HepG2 (cell line): ENCODE measurements around the gene DAD1. TPM values are rescaled to one million over a fixed set of nuclear protein-coding genes. Genes with fewer than 3 reads are reported as not detected.

Source experiments
- CREBL2 ChIP-seq: sonication (generic); formaldehyde crosslinking; IDR thresholded peaks from 2 replicates; pipeline ENCODE4 v1.8.1; 2023; ENCODE audit warnings: missing genetic modification reagents, mild to moderate bottlenecking, borderline replicate concordance
- DNMT1 ChIP-seq: sonication (generic); formaldehyde crosslinking; IDR thresholded peaks from 2 replicates; pipeline ENCODE4 v1.5.1; 2020; ENCODE audit warnings: mild to moderate bottlenecking, missing genetic modification reagents
- EHMT2 ChIP-seq: fragments of 200-600 bp; sonication (generic); IDR thresholded peaks from 2 replicates; pipeline ENCODE4 v1.7.0; 2017; ENCODE audit warnings: antibody characterized with exemption, low read depth, low read length, borderline replicate concordance
- FOXA1 ChIP-seq, 2 experiments: fragments of 450-650 bp in 1 of 2; sonication (generic) in 1 of 2; formaldehyde crosslinking in 1 of 2; IDR thresholded peaks; 2 replicates each; pipeline versions ENCODE4 v1.4.0 to v1.6.1; 2016 to 2020; ENCODE audit warnings: missing genetic modification reagents in 1 of 2
- GLMP ChIP-seq: sonication (generic); formaldehyde crosslinking; IDR thresholded peaks from 2 replicates; pipeline ENCODE4 v1.9.0; 2021; ENCODE audit warnings: missing genetic modification reagents, mild to moderate bottlenecking, borderline replicate concordance
- NFIC ChIP-seq: IDR thresholded peaks from 2 replicates; pipeline ENCODE4 v1.6.1; 2012; ENCODE audit warnings: mild to moderate bottlenecking, low read length, inconsistent platforms
- PHF21A ChIP-seq: sonication (generic); formaldehyde crosslinking; IDR thresholded peaks from 2 replicates; pipeline ENCODE4 v1.5.0; 2020; ENCODE audit warnings: mild to moderate bottlenecking, missing genetic modification reagents
- RBM39 ChIP-seq: fragments of 200-400 bp; formaldehyde crosslinking; IDR thresholded peaks from one replicate; pipeline ENCODE4 v1.6.1; 2018; ENCODE audit warnings: antibody characterized with exemption, mild to moderate bottlenecking, low read depth, low read length; ENCODE audit not compliant: poor library complexity, severe bottlenecking
- SPEN ChIP-seq: sonication (generic); formaldehyde crosslinking; IDR thresholded peaks from 2 replicates; pipeline ENCODE4 v1.5.1; 2020; ENCODE audit warnings: low read depth, mild to moderate bottlenecking, missing genetic modification reagents
- TCF12 ChIP-seq, 2 experiments: fragments of 450-650 bp in 1 of 2; sonication (generic) in 1 of 2; formaldehyde crosslinking in 1 of 2; IDR thresholded peaks; 2 replicates each; pipeline versions ENCODE4 v1.6.1 to v1.8.0; 2017 to 2022; ENCODE audit warnings: antibody characterized with exemption in 1 of 2, mild to moderate bottlenecking in 1 of 2, missing genetic modification reagents in 1 of 2, moderate library complexity in 1 of 2
- ZMYM2 ChIP-seq: sonication (generic); formaldehyde crosslinking; IDR thresholded peaks from 2 replicates; pipeline ENCODE4 v1.8.0; 2022; ENCODE audit warnings: mild to moderate bottlenecking, missing genetic modification reagents
- ZNF136 ChIP-seq: sonication (generic); formaldehyde crosslinking; IDR thresholded peaks from 2 replicates; pipeline ENCODE4 v1.8.1; 2022; ENCODE audit warnings: low read depth, mild to moderate bottlenecking, moderate library complexity, missing genetic modification reagents
- ZNF234 ChIP-seq: sonication (generic); formaldehyde crosslinking; conservative IDR thresholded peaks from 2 replicates; pipeline ENCODE4 v1.5.1; 2020; ENCODE audit warnings: mild to moderate bottlenecking, missing genetic modification reagents
- ZNF430 ChIP-seq: sonication (generic); formaldehyde crosslinking; IDR thresholded peaks from 2 replicates; pipeline ENCODE4 v1.9.0; 2021; ENCODE audit warnings: mild to moderate bottlenecking, missing genetic modification reagents
- ZNF451 ChIP-seq: sonication (generic); formaldehyde crosslinking; IDR thresholded peaks from 2 replicates; pipeline ENCODE4 v1.5.0; 2020; ENCODE audit warnings: mild to moderate bottlenecking, missing genetic modification reagents
- ZNF574 ChIP-seq: sonication (generic); formaldehyde crosslinking; IDR thresholded peaks from 2 replicates; pipeline ENCODE4 v1.4.0; 2020; ENCODE audit warnings: missing genetic modification reagents
- ZNF598 ChIP-seq: sonication (generic); formaldehyde crosslinking; IDR thresholded peaks from 2 replicates; pipeline ENCODE4 v1.5.1; 2020; ENCODE audit warnings: mild to moderate bottlenecking, missing genetic modification reagents, borderline replicate concordance
- ZNF768 ChIP-seq: sonication (generic); formaldehyde crosslinking; IDR thresholded peaks from 2 replicates; pipeline ENCODE4 v1.4.0; 2020; ENCODE audit warnings: missing genetic modification reagents
- ZSCAN20 ChIP-seq: sonication (generic); formaldehyde crosslinking; IDR thresholded peaks from 2 replicates; pipeline ENCODE4 v1.4.0; 2020; ENCODE audit warnings: missing genetic modification reagents, mild to moderate bottlenecking, borderline replicate concordance
- polyA plus RNA-seq, 8 experiments: library from polyadenylated mRNA; depleted of rRNA in 3 of 8; stranded (reverse) in 7 of 8; unstranded in 1 of 8; fragments of >200 nt; fragmentation: Illumina TruSeq in 4 of 8; extraction: Trizol in 4 of 8; gene quantifications; 2 replicates each; pipeline versions ENCODE4 v1.2.1 to v1.2.3, GENCODE V29; 2011 to 2016; ENCODE audit warnings: low read depth in 4 of 8, missing spikeins in 1 of 8, mixed read lengths in 1 of 8; ENCODE audit not compliant: insufficient read depth in 1 of 8
- total RNA-seq, 5 experiments: library from RNA; depleted of rRNA; stranded (reverse); fragments of >200 nt; fragmentation: Illumina TruSeq; extraction: Trizol; gene quantifications; 2 replicates each; pipeline ENCODE4 v1.2.3, GENCODE V29; 2016; ENCODE audit warnings: low read depth in 1 of 5
- TF ChIP-seq, protein P1 (sequence below): sonication (generic); formaldehyde crosslinking; IDR thresholded peaks from 2 replicates; pipeline ENCODE4 v1.4.0; 2020; ENCODE audit warnings: missing genetic modification reagents, borderline replicate concordance

The DAD1 gene
- total and polyA plus RNA-seq, 2 of the 13 experiments (the other 11 are each of a cell fraction or from before 2014, with no cell fraction given) = 558 to 626 TPM

GRCh38 chr14:22561661-22562579 lies 27.1 kb downstream of the DAD1 start (continued):
- TF ChIP-seq ZNF574 (CRISPR knock-in tag) (peak; percentile 13; the same call in 1 of the 2 replicates), ZNF768 (CRISPR knock-in tag) (no peak), PHF21A (CRISPR knock-in tag) (peak; percentile 45), ZNF451 (CRISPR knock-in tag) (0 out of 2 replicates have a peak, but pooled peaks have one; percentile 8), ZNF430 (CRISPR knock-in tag) (0 out of 2 replicates have a peak, but pooled peaks have one; percentile 50), ZMYM2 (CRISPR knock-in tag) (no peak), CREBL2 (CRISPR knock-in tag) (0 out of 2 replicates have a peak, but pooled peaks have one; percentile 56), NFIC (0 out of 2 replicates have a peak, but pooled peaks have one; percentile 2), FOXA1 (IDR thresholded peaks at IDR 0.05) (no peak), FOXA1 (CRISPR knock-in tag; IDR thresholded peaks at IDR 0.05) (no peak), RBM39 (no peak), ZNF598 (peak; percentile 62; the same call in 1 of the 2 replicates), SPEN (CRISPR knock-in tag) (peak; percentile 40; the same call in 1 of the 2 replicates), ZNF136 (CRISPR knock-in tag) (0 out of 2 replicates have a peak, but pooled peaks have one; percentile 67), TCF12 (IDR thresholded peaks at IDR 0.05) (no peak), TCF12 (CRISPR knock-in tag; IDR thresholded peaks at IDR 0.05) (peak; percentile 17; the same call in 1 of the 2 replicates), ZSCAN20 (CRISPR knock-in tag) (no peak), EHMT2 (0 out of 2 replicates have a peak, but pooled peaks have one; percentile 43), ZNF234 (peak; percentile 57; the same call in 1 of the 2 replicates), DNMT1 (CRISPR knock-in tag) (0 out of 2 replicates have a peak, but pooled peaks have one; percentile 35), GLMP (CRISPR knock-in tag) (no peak)
- TF ChIP-seq, protein P1, sequence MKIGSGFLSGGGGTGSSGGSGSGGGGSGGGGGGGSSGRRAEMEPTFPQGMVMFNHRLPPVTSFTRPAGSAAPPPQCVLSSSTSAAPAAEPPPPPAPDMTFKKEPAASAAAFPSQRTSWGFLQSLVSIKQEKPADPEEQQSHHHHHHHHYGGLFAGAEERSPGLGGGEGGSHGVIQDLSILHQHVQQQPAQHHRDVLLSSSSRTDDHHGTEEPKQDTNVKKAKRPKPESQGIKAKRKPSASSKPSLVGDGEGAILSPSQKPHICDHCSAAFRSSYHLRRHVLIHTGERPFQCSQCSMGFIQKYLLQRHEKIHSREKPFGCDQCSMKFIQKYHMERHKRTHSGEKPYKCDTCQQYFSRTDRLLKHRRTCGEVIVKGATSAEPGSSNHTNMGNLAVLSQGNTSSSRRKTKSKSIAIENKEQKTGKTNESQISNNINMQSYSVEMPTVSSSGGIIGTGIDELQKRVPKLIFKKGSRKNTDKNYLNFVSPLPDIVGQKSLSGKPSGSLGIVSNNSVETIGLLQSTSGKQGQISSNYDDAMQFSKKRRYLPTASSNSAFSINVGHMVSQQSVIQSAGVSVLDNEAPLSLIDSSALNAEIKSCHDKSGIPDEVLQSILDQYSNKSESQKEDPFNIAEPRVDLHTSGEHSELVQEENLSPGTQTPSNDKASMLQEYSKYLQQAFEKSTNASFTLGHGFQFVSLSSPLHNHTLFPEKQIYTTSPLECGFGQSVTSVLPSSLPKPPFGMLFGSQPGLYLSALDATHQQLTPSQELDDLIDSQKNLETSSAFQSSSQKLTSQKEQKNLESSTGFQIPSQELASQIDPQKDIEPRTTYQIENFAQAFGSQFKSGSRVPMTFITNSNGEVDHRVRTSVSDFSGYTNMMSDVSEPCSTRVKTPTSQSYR (CRISPR knock-in tag) = 0 out of 2 replicates have a peak, but pooled peaks have one; percentile 23
